ENCODE data around the gene POPDC3.
"Not testable (repeated sequence)": the region's sequence is repeated elsewhere in the genome, so short reads cannot be mapped to it uniquely, and the experiment has no call there.

POPDC3 gene

GRCh38 chr6:105179244-105180065 is at the start of gene POPDC3:
TSS of gene POPDC3 (minus strand) at chr6:105180014. CDS start at chr6:105161909, 18,105 bp downstream.
- DNase-seq, result no peak

GRCh38 chr6:105227295-105227767 is 47.5 kb upstream of the POPDC3 start:
- no peak for DNase-seq

- no peak for DNase-seq
Observed at GRCh38 chr6:105226598-105227294, 46.9 kb upstream of the POPDC3 start.

GRCh38 chr6:105223242-105223641 is 43.4 kb upstream of the POPDC3 start:
- no peak for DNase-seq

- not testable (repeated sequence) for DNase-seq
Observed at GRCh38 chr6:105221219-105221618, 41.4 kb upstream of the POPDC3 start.

- peak; percentile 95 for DNase-seq
Observed at GRCh38 chr6:105220186-105220585, 40.4 kb upstream of the POPDC3 start.

- DNase-seq, result not testable (repeated sequence)
Observed at GRCh38 chr6:105219218-105219617, 39.4 kb upstream of the POPDC3 start.

GRCh38 chr6:105215506-105215905 is 35.7 kb upstream of the POPDC3 start:
- DNase-seq, result no peak

GRCh38 chr6:105214668-105215067 is 34.9 kb upstream of the POPDC3 start:
- no peak for DNase-seq

- DNase-seq, result no peak
Observed at GRCh38 chr6:105213272-105213671, 33.5 kb upstream of the POPDC3 start.

GRCh38 chr6:105212587-105212986 is 32.8 kb upstream of the POPDC3 start:
- no peak for DNase-seq

- DNase-seq, result no peak
Observed at GRCh38 chr6:105211831-105212230, 32.0 kb upstream of the POPDC3 start.

- DNase-seq, result no peak
Observed at GRCh38 chr6:105210932-105211531, 31.2 kb upstream of the POPDC3 start.

GRCh38 chr6:105209950-105210706 is 30.3 kb upstream of the POPDC3 start:
- DNase-seq, result no peak

GRCh38 chr6:105207524-105208269 is 27.9 kb upstream of the POPDC3 start:
- DNase-seq, result no peak

GRCh38 chr6:105204768-105205167 is 25.0 kb upstream of the POPDC3 start:
- no peak for DNase-seq

GRCh38 chr6:105204331-105204730 is 24.5 kb upstream of the POPDC3 start:
- DNase-seq, result no peak

- no peak for DNase-seq
Observed at GRCh38 chr6:105202486-105202885, 22.7 kb upstream of the POPDC3 start.

- no peak for DNase-seq
Observed at GRCh38 chr6:105200133-105200730, 20.4 kb upstream of the POPDC3 start.

- no peak for DNase-seq
Observed at GRCh38 chr6:105199711-105200110, 19.9 kb upstream of the POPDC3 start.

GRCh38 chr6:105196076-105196475 is 16.3 kb upstream of the POPDC3 start:
- DNase-seq, result no peak

GRCh38 chr6:105194591-105194990 is 14.8 kb upstream of the POPDC3 start:
- no peak for DNase-seq

All from NCI-H1694 (cell line).